GM19099 (cell line): ENCODE data around the gene MYH3.

ENCODE experiments used
- POLR2A ChIP-seq: IDR thresholded peaks from 3 replicates; pipeline ENCODE4 v1.6.1; 2011; ENCODE audit warnings: low read depth; ENCODE audit not compliant: insufficient read length; ENCODE audit errors: extremely low read depth

Gene MYH3

DNA sequence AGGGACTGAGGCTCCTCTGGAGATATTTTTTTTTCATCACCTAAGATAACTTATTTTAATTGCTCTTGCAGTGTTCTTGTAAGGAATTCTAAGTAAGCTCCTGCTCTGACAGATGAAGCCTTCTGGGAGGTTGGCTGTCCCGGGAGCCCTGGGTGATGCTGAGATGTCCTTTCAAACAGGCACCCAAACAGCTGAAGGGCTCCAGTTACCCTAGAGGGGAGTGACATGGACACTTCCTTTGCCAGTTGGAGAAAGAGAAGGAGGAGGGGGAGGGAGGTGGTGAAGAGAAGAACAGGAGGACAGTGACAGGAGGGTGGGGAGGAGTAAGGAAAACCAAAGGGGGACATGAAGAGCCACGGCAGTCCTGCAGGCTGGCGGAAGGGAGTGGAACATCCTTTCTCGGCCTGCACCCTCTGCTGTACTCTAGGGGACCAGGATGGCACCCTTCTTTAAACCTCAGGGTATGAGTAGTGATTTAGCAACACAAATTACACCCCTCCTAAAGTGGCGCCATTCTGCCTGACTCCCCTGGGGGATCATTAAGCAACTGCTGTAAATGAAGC is 51.8 kb downstream of the MYH3 start:
- TF ChIP-seq POLR2A: no peak

DNA sequence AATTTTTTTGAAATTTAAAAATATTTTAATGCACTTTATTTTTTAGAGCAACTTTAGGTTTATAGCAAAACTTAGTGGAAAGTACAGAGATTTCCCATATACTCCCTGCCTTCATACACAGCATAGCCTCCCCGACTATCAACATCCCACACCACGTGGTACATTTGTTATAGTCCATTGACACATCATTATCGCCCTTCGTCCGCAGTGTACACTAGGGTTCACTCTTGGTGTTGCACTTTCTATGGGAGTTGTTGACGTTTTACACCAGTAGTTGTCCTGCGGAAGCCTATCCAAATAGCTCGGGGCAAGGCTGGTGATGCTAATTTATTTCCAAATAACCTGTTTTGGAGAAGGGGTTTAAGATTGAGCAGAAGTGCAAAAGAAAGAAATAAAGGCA is 52.6 kb downstream of the MYH3 start:
- no peak for TF ChIP-seq POLR2A

DNA sequence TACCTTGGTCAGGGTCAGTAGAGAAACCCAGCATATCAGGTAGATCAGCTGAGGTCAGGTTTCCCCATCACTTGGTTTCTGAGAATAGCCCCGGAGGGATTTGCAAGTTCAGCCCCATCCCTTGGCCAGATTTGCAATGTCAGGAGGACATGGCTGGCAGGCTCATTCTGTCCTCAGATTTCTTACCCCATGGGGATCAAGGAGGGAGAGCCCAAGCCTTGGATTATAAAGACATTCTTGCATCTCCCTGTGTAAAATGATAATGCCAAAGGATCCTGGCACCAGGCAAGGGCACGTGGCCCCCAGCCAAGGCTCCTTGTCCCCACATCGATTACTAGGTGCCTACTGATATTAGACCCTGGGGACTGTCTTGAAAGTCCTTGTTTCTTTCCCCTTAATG is 53.2 kb downstream of the MYH3 start:
- no peak for TF ChIP-seq POLR2A

DNA sequence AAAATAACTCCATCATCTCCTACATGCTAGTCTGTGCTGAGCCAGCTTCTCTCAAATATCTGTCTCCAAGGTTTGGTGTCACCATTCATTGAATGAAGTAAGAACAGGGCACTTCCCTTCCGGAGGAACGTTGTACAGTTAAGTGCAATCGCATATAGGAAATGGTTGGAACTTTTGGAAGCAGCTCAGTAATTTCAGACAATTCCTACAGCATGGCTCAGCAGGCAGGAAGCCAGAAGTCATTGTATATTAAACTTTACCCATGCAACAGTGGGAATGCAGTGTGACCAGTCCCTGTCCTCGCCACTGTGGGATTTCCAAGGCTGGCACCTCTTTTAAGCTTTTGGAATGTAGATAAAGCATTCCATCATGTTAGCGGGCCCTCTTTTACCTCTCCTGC is 56.5 kb downstream of the MYH3 start:
- TF ChIP-seq POLR2A: no peak

DNA sequence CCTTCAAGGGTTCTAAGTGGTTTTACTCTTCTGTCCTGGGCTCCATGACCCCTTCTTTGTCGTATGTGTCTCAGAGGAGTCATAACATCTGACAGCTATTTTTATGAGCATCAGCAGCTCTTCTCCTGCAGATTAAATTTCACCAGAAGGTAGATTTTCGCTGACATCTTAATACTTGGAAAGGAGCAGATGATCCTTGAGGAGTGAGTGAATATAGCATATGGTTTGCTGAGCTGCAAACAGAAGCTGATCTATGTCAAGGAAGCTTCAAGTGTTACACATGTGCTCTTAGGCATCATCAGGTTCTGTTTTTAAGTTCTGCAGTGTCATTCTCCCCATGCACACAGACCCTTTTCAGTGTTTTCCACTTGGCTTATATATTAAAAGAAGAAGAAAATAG is 58.5 kb downstream of the MYH3 start:
- TF ChIP-seq POLR2A: no peak

DNA sequence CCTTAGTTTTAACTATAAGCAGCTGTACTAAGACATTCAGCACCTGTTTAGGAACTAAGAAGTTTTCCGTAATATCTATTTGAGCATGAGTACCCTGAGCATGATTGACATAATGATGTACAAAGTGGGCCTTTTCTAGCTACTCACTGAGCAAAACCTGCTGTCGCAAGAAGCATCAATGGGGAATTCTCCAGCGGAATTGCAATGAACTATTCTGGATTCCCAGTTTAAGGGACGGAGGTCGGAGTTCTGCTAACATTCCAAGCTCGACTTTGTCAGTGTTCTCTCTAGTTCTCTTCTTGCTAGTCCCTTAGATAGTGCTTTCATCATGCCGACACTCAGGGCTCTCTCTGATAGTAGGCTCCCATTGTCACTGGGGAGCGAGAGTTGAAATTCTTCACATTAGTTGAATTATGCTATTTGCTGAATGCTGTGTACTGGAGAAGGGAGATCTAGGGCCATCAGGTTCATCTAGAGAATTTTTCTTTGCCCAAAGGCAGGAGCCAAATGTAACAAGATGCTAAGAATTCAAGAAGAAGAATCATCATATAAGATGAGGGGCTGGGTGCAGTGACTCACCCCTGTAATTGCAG is 67.5 kb downstream of the MYH3 start:
- no peak for TF ChIP-seq POLR2A

DNA sequence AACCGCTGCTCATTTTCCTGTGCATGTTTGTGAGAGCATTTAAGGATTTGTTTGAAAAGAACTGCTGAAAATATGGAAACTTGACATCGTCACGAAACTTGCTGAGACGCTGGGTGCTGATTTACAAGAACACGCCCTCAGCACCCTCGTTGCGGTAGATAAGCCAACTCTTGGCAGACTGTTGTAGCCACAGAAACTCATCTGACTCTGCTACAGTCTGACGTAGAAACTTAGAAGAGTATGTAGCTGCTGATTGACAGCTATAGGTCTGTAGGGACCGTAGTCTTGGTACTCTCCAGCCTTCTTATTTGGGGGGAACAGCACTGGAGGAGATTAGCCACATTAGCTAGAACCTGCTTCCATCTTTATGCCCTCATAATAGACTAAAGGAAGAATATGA is 71.6 kb downstream of the MYH3 start:
- TF ChIP-seq POLR2A: no peak

DNA sequence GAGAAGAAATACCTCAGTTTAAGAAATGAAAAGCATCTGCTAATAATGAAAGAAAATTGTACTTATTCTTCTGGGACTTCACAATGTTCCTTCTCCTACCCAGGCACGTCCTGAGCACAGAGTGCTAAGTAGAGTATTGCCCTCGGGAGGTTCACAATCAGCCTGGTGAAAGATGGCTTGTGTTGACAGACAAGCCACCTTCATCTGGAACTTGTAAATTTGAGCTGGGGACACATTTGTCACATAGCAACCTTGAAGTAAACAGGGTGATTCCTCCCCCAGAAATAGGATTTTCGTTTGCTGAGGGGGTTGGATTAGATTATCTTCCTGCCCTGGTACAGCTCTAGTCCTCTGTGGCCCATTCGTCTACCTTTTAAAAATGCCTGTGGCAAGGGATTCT is 73.3 kb downstream of the MYH3 start:
- TF ChIP-seq POLR2A: no peak

DNA sequence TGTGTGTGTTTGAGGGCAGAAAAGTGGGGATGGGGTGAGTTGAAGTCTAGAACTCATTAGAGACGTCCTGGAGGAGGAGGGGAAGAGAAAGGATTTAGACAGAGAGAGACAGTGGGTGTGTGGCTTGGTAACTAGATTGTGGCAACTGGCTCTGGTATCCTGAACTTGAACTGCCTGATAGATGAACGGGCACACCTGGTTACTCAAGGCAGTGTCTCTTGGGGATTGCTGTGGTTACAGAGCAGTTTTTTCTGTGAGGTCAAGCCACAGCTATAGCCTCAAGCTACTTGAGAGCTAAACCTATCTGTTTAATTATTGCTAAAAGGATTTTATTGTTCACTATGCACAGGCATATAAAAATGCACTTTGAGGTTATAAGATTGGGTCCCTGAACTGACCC is 77.8 kb downstream of the MYH3 start:
- TF ChIP-seq POLR2A: no peak
